ENCODE measurements around the gene PRR23E.

PRR23E gene

GRCh38 chr3:127165036-127165435 is 27.9 kb upstream of the PRR23E start:
- TF ChIP-seq EGR1 (IDR thresholded peaks at IDR 0.05), result no peak
- no peak for TF ChIP-seq TEAD4 (IDR thresholded peaks at IDR 0.05)
- TF ChIP-seq TCF12 (IDR thresholded peaks at IDR 0.05; ENCODE audit: low read depth), result no peak
- TF ChIP-seq EP300 (IDR thresholded peaks at IDR 0.05; ENCODE audit: borderline replicate concordance), result no peak
- no peak for TF ChIP-seq USF1 (IDR thresholded peaks at IDR 0.05)
- no peak for TF ChIP-seq ZBTB7A (IDR thresholded peaks at IDR 0.05; ENCODE audit: low read depth)
- TF ChIP-seq RAD21 (IDR thresholded peaks at IDR 0.05; ENCODE audit: low read depth), result no peak
- no peak for TF ChIP-seq MAX (IDR thresholded peaks at IDR 0.05)
- no peak for TF ChIP-seq FOXM1 (IDR thresholded peaks at IDR 0.05; ENCODE audit: borderline replicate concordance, low read depth)
- no peak for TF ChIP-seq CREB1 (IDR thresholded peaks at IDR 0.05; ENCODE audit: low read depth)
- no peak for TF ChIP-seq NFIC (IDR thresholded peaks at IDR 0.05)
- TF ChIP-seq YY1 (IDR thresholded peaks at IDR 0.05; ENCODE audit: low read depth), result no peak
- no peak for TF ChIP-seq TAF1 (IDR thresholded peaks at IDR 0.05; ENCODE audit: low read depth)
- no peak for TF ChIP-seq CEBPB (IDR thresholded peaks at IDR 0.05)
- TF ChIP-seq, protein P1, sequence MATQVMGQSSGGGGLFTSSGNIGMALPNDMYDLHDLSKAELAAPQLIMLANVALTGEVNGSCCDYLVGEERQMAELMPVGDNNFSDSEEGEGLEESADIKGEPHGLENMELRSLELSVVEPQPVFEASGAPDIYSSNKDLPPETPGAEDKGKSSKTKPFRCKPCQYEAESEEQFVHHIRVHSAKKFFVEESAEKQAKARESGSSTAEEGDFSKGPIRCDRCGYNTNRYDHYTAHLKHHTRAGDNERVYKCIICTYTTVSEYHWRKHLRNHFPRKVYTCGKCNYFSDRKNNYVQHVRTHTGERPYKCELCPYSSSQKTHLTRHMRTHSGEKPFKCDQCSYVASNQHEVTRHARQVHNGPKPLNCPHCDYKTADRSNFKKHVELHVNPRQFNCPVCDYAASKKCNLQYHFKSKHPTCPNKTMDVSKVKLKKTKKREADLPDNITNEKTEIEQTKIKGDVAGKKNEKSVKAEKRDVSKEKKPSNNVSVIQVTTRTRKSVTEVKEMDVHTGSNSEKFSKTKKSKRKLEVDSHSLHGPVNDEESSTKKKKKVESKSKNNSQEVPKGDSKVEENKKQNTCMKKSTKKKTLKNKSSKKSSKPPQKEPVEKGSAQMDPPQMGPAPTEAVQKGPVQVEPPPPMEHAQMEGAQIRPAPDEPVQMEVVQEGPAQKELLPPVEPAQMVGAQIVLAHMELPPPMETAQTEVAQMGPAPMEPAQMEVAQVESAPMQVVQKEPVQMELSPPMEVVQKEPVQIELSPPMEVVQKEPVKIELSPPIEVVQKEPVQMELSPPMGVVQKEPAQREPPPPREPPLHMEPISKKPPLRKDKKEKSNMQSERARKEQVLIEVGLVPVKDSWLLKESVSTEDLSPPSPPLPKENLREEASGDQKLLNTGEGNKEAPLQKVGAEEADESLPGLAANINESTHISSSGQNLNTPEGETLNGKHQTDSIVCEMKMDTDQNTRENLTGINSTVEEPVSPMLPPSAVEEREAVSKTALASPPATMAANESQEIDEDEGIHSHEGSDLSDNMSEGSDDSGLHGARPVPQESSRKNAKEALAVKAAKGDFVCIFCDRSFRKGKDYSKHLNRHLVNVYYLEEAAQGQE (IDR thresholded peaks at IDR 0.05; ENCODE audit: low read depth), result no peak

DNA sequence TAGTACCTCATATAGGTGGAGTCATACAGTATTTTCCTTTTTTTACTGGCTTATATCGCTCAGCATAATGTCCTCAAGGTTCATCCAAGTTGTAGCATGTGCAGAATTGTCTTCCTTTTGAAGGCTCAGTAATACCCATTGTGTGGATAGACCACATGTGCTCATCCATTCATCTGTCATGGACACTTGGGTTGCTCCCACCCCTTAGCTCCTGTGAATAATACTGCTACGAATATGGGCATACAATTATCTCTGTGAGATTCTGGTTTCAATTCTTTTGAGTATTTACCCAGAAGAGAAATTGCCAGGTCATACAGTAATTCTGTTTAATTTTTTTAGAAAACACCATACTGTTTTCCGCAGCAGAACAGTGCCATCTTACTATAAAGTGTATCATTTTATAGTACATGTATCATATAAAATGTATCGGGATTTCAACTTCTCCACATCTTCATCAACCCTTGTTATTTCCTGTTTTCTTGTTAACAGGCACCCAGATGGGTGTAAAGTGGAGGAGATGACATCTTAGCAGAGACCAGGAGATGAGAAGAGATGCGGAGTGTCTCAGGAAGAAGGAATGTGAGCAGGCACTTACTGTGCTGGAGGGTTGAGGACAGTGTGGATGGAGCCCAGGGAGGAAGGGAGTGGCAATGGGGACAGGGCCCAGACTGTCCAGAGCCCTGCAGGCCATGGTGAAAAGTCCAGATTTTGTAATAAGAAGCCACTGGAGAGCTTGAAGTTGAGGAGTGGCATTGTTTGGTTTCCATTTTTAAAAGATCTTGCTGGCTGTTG is 27.0 kb upstream of the PRR23E start:
- TF ChIP-seq TCF12 (IDR thresholded peaks at IDR 0.05; ENCODE audit: low read depth), result no peak
- TF ChIP-seq EP300 (IDR thresholded peaks at IDR 0.05; ENCODE audit: borderline replicate concordance), result no peak
- TF ChIP-seq FOXM1 (IDR thresholded peaks at IDR 0.05; ENCODE audit: borderline replicate concordance, low read depth), result no peak
- TF ChIP-seq MAX (IDR thresholded peaks at IDR 0.05), result no peak
- no peak for TF ChIP-seq EGR1 (IDR thresholded peaks at IDR 0.05)
- no peak for TF ChIP-seq RAD21 (IDR thresholded peaks at IDR 0.05; ENCODE audit: low read depth)
- TF ChIP-seq, protein P1 (IDR thresholded peaks at IDR 0.05; ENCODE audit: low read depth), result no peak
- TF ChIP-seq USF1 (IDR thresholded peaks at IDR 0.05), result no peak
- no peak for TF ChIP-seq NFIC (IDR thresholded peaks at IDR 0.05)
- TF ChIP-seq ZBTB7A (IDR thresholded peaks at IDR 0.05; ENCODE audit: low read depth), result no peak
- no peak for TF ChIP-seq YY1 (IDR thresholded peaks at IDR 0.05; ENCODE audit: low read depth)
- TF ChIP-seq TEAD4 (IDR thresholded peaks at IDR 0.05), result no peak
- TF ChIP-seq CREB1 (IDR thresholded peaks at IDR 0.05; ENCODE audit: low read depth), result no peak
- no peak for TF ChIP-seq CEBPB (IDR thresholded peaks at IDR 0.05)

DNA sequence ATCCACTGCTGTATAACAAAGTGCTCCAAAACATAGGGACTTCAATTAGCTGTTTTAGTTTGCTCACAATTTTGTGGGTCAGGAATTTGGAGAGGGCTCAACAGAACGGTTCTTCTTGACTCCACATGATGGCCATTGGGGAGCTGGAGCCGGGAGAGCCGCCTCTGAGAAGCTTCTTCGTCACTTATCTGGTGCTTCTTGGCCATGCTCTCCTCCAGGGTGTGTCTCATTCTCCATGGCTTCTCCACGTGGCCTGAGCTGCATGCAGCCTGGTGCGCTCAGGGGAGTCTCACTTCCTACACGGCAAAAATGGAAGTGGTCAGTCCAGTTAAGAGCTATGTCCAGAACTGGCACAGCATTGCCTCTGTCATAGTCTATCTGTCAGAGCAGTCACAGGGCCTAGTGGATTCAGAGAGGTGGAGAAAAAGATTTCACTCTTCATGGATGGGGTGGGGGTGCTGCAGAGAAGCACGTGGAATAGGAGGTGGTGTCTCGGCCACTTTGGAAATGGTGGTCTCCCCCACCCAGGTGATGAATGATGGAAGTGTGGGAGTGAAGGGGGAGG is 26.3 kb upstream of the PRR23E start:
- TF ChIP-seq TAF1 (IDR thresholded peaks at IDR 0.05; ENCODE audit: low read depth), result no peak

DNA sequence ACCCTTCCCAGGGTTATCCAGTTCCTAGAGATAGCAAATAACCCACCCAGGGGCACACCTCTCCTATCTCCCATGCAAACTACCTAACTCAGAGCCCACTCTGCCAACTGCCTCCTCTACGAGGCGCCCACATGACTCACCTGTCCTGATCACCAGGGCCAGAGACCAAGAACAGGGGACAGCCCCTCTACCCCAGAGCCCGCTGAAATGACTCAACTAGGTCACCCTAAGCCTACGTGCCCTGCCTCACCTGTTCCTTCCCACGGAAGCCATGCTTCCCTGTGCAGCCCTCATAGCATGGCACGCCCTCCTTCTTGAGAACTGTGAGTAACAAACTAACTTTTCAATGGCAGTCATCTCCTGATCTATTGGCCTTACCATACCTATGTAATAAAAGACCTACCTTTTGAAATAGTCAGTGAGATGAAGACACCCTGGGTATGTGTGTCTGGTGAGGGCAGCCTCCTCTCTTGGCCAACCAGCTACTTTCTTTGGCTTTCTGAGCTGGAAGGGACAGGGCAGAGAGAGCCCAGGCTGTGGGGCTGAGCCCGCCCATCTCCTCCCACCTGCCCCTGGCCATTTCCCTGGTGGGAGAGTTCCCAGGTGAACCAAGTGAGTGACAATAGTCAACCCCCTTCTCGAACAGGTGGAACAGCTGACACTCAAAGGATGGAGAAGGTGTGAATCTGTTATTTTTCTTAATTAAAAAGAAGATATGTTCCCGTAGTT is 25.5 kb upstream of the PRR23E start:
- no peak for TF ChIP-seq EP300 (IDR thresholded peaks at IDR 0.05; ENCODE audit: borderline replicate concordance)
- TF ChIP-seq TCF12 (IDR thresholded peaks at IDR 0.05; ENCODE audit: low read depth), result no peak
- TF ChIP-seq USF1 (IDR thresholded peaks at IDR 0.05), result no peak
- TF ChIP-seq CREB1 (IDR thresholded peaks at IDR 0.05; ENCODE audit: low read depth), result no peak
- TF ChIP-seq RAD21 (IDR thresholded peaks at IDR 0.05; ENCODE audit: low read depth), result no peak
- TF ChIP-seq, protein P1 (IDR thresholded peaks at IDR 0.05; ENCODE audit: low read depth), result no peak
- TF ChIP-seq FOXM1 (IDR thresholded peaks at IDR 0.05; ENCODE audit: borderline replicate concordance, low read depth), result no peak
- TF ChIP-seq CEBPB (IDR thresholded peaks at IDR 0.05), result no peak
- TF ChIP-seq TEAD4 (IDR thresholded peaks at IDR 0.05), result no peak
